PC-3 (cell line): Measurements from ENCODE around the gene SPATA32. TPM values are rescaled to one million over a fixed set of nuclear protein-coding genes. Genes with fewer than 3 reads are reported as not detected.
A peak's percentile ranks its signal among the peaks of the same experiment; 100 is the strongest.

ENCODE experiments used
- ATAC-seq: fragments of 200-7000 bp; cut with Tn5 transposase; 2 replicates; pipeline ENCODE4 v1.9.1; 2020; ENCODE audit warnings: mild to moderate bottlenecking, moderate library complexity
- BruUV-seq: library from RNA; stranded (reverse); fragments of 400-500 nt; replicated peaks from 2 replicates; lab custom pipeline; 2021; lab: Mats Ljungman, UMichigan
- CTCF ChIA-PET: fragments of 300-600 bp; sonication (Branson Sonifier 250); formaldehyde crosslinking; loops from one replicate; lab custom pipeline; 2022; ENCODE audit warnings: antibody characterized with exemption; lab: Charles Lee
- POLR2A ChIA-PET: fragments of 300-600 bp; sonication (Branson Sonifier 250); formaldehyde crosslinking; loops from one replicate; lab custom pipeline; 2022; ENCODE audit warnings: antibody characterized with exemption; ENCODE audit not compliant: unreplicated experiment; lab: Charles Lee
- DNase-seq: peaks from one replicate; pipeline ENCODE4 v3.0.0-alpha.2; 2015
- H2AFZ ChIP-seq: fragments of 300-600 bp; sonication (generic); 2 replicates; pipeline ENCODE4 v1.6.0; 2016; ENCODE audit warnings: antibody characterized with exemption, low read length
- H3F3A ChIP-seq: fragments of 300-600 bp; sonication (generic); one replicate; pipeline ENCODE4 v1.6.0; 2017; ENCODE audit warnings: antibody characterized with exemption, low read length, control low read depth, mild to moderate bottlenecking; ENCODE audit not compliant: unreplicated experiment
- H3K27ac ChIP-seq: fragments of 300-600 bp; sonication (generic); 2 replicates; pipeline ENCODE4 v1.5.1; 2016; ENCODE audit warnings: mild to moderate bottlenecking, low read length
- H3K27me3 ChIP-seq: fragments of 300-600 bp; sonication (generic); 2 replicates; pipeline ENCODE4 v1.6.1; 2016; ENCODE audit warnings: low read length, mixed read lengths
- H3K36me3 ChIP-seq: fragments of 300-600 bp; sonication (generic); 2 replicates; pipeline ENCODE4 v1.6.1; 2016; ENCODE audit warnings: low read depth, mixed run types, low read length, mixed read lengths
- H3K4me1 ChIP-seq: fragments of 300-600 bp; sonication (generic); 2 replicates; pipeline ENCODE4 v1.5.1; 2016; ENCODE audit warnings: low read length; ENCODE audit not compliant: insufficient read depth
- H3K4me2 ChIP-seq: fragments of 300-600 bp; sonication (generic); 2 replicates; pipeline ENCODE4 v1.6.0; 2016; ENCODE audit warnings: low read length
- H3K4me3 ChIP-seq: fragments of 300-600 bp; sonication (generic); 2 replicates; pipeline ENCODE4 v1.5.1; 2016; ENCODE audit warnings: mild to moderate bottlenecking, low read length, mixed read lengths
- H3K79me2 ChIP-seq: fragments of 300-600 bp; sonication (generic); 2 replicates; pipeline ENCODE4 v1.6.1; 2017; ENCODE audit warnings: low read length, mixed read lengths
- H3K9ac ChIP-seq: fragments of 300-600 bp; sonication (generic); 2 replicates; pipeline ENCODE4 v1.6.0; 2016; ENCODE audit warnings: mild to moderate bottlenecking, low read length
- H3K9me2 ChIP-seq: fragments of 300-600 bp; sonication (generic); replicated peaks from 2 replicates; pipeline ENCODE4 v1.6.1; 2016; ENCODE audit warnings: mixed run types, low read length, mixed read lengths
- H3K9me3 ChIP-seq: fragments of 300-600 bp; sonication (generic); 2 replicates; pipeline ENCODE4 v1.6.1; 2016; ENCODE audit warnings: low read length, mixed read lengths
- H4K20me1 ChIP-seq: fragments of 300-600 bp; sonication (generic); 2 replicates; pipeline ENCODE4 v1.6.1; 2016; ENCODE audit warnings: low read length, mixed read lengths
- CTCF ChIP-seq: fragments of 300-600 bp; sonication (generic); conservative IDR thresholded peaks from 2 replicates; pipeline ENCODE4 v1.5.1; 2017; ENCODE audit warnings: antibody characterized with exemption, low read depth, mild to moderate bottlenecking, low read length
- EZH2 ChIP-seq: fragments of 300-600 bp; sonication (generic); IDR thresholded peaks from one replicate; pipeline ENCODE4 v1.6.1; 2017; ENCODE audit warnings: antibody characterized with exemption, mild to moderate bottlenecking, low read length; ENCODE audit not compliant: unreplicated experiment
- EZH2phosphoT487 ChIP-seq: fragments of 300-600 bp; sonication (generic); IDR thresholded peaks from 2 replicates; pipeline ENCODE4 v1.6.1; 2018; ENCODE audit warnings: mild to moderate bottlenecking, antibody characterized with exemption, low read length, borderline replicate concordance
- intact Hi-C: fragments of 100-400 bp; cut with micrococcal nuclease; formaldehyde crosslinking; loops from 2 replicates; pipeline ENCODE4 v1.9.0; 2023
- total RNA-seq: library from RNA; depleted of rRNA; stranded (reverse); fragments of >200 nt; gene quantifications from 2 replicates; pipeline ENCODE4 v1.2.3, GENCODE V29; 2014

Gene SPATA32
- total RNA-seq, 1 experiment from 2014 or later = not detected

DNA sequence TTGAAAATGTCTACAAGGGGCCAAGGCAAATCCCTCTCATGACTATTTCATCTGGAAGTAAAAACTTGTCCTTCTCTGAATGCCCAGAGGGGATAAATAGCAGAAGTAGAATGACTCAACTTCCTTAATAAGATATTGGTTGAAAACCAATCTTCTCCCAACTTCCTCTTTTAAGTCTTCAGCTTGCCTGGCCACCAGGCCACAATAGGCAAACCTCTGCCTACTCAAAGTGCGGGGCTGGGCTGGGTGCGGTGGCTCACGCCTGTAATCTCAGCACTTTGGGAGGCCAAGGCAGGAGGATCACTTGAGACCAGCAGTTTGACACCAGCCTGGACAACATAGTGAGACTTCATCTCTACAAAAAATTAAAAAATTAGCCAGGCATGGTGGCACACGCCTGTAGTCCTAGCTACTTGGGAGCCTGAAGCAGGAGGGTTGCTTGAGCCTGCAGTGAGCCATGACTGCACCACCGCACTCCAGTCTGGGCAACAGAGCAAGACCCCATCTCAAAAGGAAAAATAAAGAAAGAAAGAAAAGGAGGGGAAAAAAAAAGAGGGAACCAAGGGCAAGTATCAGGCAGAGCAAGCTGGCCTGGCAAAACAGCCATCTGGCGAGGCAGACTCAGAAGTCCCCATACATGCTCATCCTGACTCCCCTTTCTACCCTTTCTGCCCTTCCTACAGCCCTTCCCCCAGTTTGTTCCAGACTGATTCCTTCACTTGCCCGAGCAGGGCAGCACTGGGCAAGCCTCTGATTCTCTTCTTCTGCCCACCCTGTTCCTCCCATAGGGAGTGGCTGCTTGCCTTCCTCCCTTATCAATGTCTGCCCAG, 34.3 kb upstream of the SPATA32 start:
- no peaks in the 10 kb centered on the region for H3K9me3 ChIP-seq
- no peak overlapping the region; the same call in 1 of the 2 replicates for H3K9ac ChIP-seq
- H3K4me2 ChIP-seq = peak overlapping the region; percentile 57
- H3K9me2 ChIP-seq = no peaks in the 10 kb centered on the region
- H2AFZ ChIP-seq = no peak overlapping the region
- ChIA-PET CTCF (interaction anchor here (0.6 to 0.7 kb wide), 2 partner anchors 62 to 187 kb away, joined by 3 to 4 read pairs; no protein-coding TSS in a partner anchor), POLR2A (interaction anchor here (0.6 kb wide), 1 partner anchor 69 kb away, joined by 20 read pairs; no protein-coding TSS in a partner anchor)
- intact Hi-C loops = no loop called here
- H3K4me1 ChIP-seq = peaks cover 66% of the 10 kb centered on the region
- peaks cover 95% of the 10 kb centered on the region for H3K79me2 ChIP-seq
- peak; percentile 33 for ATAC-seq
- H4K20me1 ChIP-seq = peaks cover 15% of the 10 kb centered on the region
- no peak overlapping the region for H3K4me3 ChIP-seq
- peak; percentile 91 for DNase-seq
- no peaks in the 10 kb centered on the region for H3K27me3 ChIP-seq
- BruUV-seq = no TSS peak
- TF ChIP-seq EZH2 = no peak
- TF ChIP-seq CTCF = no peak
- no peak for TF ChIP-seq EZH2phosphoT487
- peaks cover 17% of the 10 kb centered on the region for H3F3A ChIP-seq
- H3K36me3 ChIP-seq = peaks cover 18% of the 10 kb centered on the region; the same call in 1 of the 2 replicates
- peak overlapping the region; percentile 72 for H3K27ac ChIP-seq

GRCh38 chr17:45294506-45294905, 32.6 kb upstream of the SPATA32 start:
- peak overlapping the region; percentile 72 for H3K27ac ChIP-seq
- intact Hi-C loops = loop anchor here (1.0 to 5.0 kb wide), 2 partner anchors 27 to 93 kb away; no protein-coding TSS in a partner anchor
- peaks cover 90% of the 10 kb centered on the region for H3K79me2 ChIP-seq
- no peaks in the 10 kb centered on the region for H3K9me2 ChIP-seq
- H4K20me1 ChIP-seq = peaks cover 15% of the 10 kb centered on the region
- peak overlapping the region; percentile 57 for H3K4me2 ChIP-seq
- H3K36me3 ChIP-seq = peaks cover 32% of the 10 kb centered on the region; the same call in 1 of the 2 replicates
- DNase-seq = peak; percentile 93
- peak; percentile 48 for ATAC-seq
- H3K9me3 ChIP-seq = no peaks in the 10 kb centered on the region
- H3F3A ChIP-seq = peaks cover 17% of the 10 kb centered on the region
- peaks cover 61% of the 10 kb centered on the region for H3K4me1 ChIP-seq
- no peak for TF ChIP-seq CTCF
- TF ChIP-seq EZH2 = no peak
- no peak for TF ChIP-seq EZH2phosphoT487
- H3K27me3 ChIP-seq = no peaks in the 10 kb centered on the region
- no peak overlapping the region for H2AFZ ChIP-seq
- no peak overlapping the region; the same call in 1 of the 2 replicates for H3K9ac ChIP-seq
- no peak overlapping the region for H3K4me3 ChIP-seq
- CTCF ChIA-PET = interaction anchor here (0.7 to 1.8 kb wide), 4 partner anchors 17 to 22 kb away, joined by 3 to 6 read pairs (median 4); partner anchors contain the start of gene MAP3K14
- no TSS peak for BruUV-seq
- POLR2A ChIA-PET = interaction anchor here (0.9 kb wide), 1 partner anchor 18 kb away, joined by 3 read pairs; no protein-coding TSS in a partner anchor
